Measurements from ENCODE around the gene TMEM204.

- TF ChIP-seq, protein P1, sequence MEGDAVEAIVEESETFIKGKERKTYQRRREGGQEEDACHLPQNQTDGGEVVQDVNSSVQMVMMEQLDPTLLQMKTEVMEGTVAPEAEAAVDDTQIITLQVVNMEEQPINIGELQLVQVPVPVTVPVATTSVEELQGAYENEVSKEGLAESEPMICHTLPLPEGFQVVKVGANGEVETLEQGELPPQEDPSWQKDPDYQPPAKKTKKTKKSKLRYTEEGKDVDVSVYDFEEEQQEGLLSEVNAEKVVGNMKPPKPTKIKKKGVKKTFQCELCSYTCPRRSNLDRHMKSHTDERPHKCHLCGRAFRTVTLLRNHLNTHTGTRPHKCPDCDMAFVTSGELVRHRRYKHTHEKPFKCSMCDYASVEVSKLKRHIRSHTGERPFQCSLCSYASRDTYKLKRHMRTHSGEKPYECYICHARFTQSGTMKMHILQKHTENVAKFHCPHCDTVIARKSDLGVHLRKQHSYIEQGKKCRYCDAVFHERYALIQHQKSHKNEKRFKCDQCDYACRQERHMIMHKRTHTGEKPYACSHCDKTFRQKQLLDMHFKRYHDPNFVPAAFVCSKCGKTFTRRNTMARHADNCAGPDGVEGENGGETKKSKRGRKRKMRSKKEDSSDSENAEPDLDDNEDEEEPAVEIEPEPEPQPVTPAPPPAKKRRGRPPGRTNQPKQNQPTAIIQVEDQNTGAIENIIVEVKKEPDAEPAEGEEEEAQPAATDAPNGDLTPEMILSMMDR (IDR thresholded peaks at IDR 0.05): no peak
- TF ChIP-seq POLR2AphosphoS5 (IDR thresholded peaks at IDR 0.05): no peak
Measured at GRCh38 chr16:1575578-1575977, 42.1 kb downstream of the TMEM204 start.

Data from transverse colon (tissue), 4 donors.